ENCODE measurements around the gene NEK10. TPM values are rescaled to one million over a fixed set of nuclear protein-coding genes. Genes with fewer than 3 reads are reported as not detected.

Gene NEK10
- total RNA-seq, 4 donors from 2014 or later, result 0.58 to 2.5 (median 1.1) TPM

DNA sequence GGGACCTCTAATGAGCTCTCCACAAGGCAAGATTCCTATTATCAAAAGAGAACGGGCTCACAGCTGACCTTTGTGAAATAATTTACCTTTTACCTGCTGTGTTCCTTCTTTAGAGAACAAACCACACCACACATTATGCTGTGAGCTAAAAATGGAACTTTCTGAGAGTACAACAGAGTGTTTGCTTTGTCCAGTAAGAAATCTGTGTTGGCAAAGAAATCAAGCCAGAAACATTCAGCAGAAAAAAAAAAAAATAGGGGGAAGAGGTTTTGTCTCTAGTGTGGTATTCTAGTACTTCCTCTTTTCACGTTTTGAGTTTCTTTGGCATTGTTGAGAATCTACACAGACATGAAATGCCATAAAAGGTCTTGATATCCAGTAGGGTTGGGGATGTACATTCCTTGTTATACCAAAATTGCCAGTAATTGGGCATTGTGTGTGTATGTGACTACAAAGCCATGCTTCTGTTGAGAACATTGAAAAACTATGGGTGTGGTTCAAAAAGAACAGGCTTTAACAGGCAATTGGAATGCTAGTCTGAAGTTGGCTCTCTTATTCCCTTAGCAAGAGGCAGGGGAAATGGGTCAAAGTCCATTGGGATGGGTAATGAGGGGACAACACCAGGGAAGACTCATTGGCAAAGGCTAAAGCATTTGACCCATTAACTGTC, 273.5 kb downstream of the NEK10 start:
- DNase-seq (ENCODE audit: extremely low spot score), result no peak
- no peak overlapping the region for H3K4me3 ChIP-seq
- no peak overlapping the region for H3K27ac ChIP-seq (replicated peaks in 1 of 4)
- intact Hi-C loops (cut with DNase I), result no loop called here
- peaks cover 0 to 9% (median 3%) of the 10 kb centered on the region in 4 donors for H3K4me1 ChIP-seq
- no peaks in the 10 kb centered on the region for H3K27me3 ChIP-seq
- TF ChIP-seq EP300 (IDR thresholded peaks at IDR 0.05), result no peak
- TF ChIP-seq POLR2A (IDR thresholded peaks at IDR 0.05; ENCODE audit: low read depth), result no peak
- TF ChIP-seq, protein P1, sequence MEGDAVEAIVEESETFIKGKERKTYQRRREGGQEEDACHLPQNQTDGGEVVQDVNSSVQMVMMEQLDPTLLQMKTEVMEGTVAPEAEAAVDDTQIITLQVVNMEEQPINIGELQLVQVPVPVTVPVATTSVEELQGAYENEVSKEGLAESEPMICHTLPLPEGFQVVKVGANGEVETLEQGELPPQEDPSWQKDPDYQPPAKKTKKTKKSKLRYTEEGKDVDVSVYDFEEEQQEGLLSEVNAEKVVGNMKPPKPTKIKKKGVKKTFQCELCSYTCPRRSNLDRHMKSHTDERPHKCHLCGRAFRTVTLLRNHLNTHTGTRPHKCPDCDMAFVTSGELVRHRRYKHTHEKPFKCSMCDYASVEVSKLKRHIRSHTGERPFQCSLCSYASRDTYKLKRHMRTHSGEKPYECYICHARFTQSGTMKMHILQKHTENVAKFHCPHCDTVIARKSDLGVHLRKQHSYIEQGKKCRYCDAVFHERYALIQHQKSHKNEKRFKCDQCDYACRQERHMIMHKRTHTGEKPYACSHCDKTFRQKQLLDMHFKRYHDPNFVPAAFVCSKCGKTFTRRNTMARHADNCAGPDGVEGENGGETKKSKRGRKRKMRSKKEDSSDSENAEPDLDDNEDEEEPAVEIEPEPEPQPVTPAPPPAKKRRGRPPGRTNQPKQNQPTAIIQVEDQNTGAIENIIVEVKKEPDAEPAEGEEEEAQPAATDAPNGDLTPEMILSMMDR (IDR thresholded peaks at IDR 0.05), result no peak
- no peak for TF ChIP-seq POLR2AphosphoS5 (IDR thresholded peaks at IDR 0.05)
- 57% methylated on average over 2 of the region's 2 CpGs for WGBS
- H3K36me3 ChIP-seq, result no peaks in the 10 kb centered on the region
- H3K9me3 ChIP-seq, result no peaks in the 10 kb centered on the region

DNA sequence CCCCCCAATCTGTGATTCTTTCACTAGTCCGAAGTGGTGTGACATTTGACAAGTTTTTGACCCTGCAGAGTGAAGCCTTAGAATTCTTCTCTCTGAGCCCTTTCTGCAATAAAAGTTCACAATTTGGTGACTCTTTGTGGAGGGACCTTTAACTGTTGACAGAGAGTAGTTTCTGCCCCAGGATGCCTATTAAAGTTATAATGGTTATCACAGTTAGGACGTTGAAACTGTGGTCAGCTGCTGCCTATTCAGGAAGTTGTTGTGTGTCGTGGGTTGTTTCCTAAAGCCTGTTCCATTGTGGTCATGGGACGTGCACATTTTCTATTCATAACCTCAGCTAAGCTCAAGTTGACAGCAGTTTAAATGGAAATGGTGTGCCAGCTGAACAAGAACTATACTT, 274.5 kb downstream of the NEK10 start:
- Histone ChIP-seq H3K9me3 (no peaks in the 10 kb centered on the region), H3K4me3 (no peak overlapping the region), H3K4me1 (peaks cover 0 to 19% (median 12%) of the 10 kb centered on the region in 4 donors), H3K27me3 (no peaks in the 10 kb centered on the region), H3K36me3 (no peaks in the 10 kb centered on the region), H3K27ac (replicated peaks in 1 of 4) (no peak overlapping the region)
- WGBS, result 37% methylated on average over 4 of the region's 4 CpGs
- no peak for DNase-seq (ENCODE audit: extremely low spot score)
- TF ChIP-seq EP300 (IDR thresholded peaks at IDR 0.05) (no peak), POLR2A (IDR thresholded peaks at IDR 0.05; ENCODE audit: low read depth) (no peak), POLR2AphosphoS5 (IDR thresholded peaks at IDR 0.05) (no peak)
- TF ChIP-seq, protein P1 (IDR thresholded peaks at IDR 0.05), result no peak
- intact Hi-C loops (cut with DNase I), result no loop called here

DNA sequence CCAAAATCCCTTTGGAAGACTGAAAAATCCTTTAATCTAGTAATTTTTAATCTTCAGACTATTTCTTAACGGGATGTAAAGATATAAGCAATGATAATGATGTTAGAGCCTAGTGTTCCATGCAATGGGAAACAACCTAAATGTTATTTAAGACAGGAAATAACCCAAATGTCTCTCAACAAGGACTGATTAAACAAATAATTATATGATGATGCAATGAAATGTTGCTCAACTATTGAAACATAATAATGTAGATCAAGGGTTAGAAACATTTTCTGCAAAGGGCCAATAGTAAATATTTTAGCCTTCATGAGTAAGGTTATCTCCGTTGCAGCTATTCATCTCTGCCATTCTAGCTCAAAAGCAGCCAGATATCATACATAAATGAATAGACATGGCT, 275.4 kb downstream of the NEK10 start:
- DNase-seq (ENCODE audit: extremely low spot score), result no peak
- intact Hi-C loops (cut with DNase I), result no loop called here
- TF ChIP-seq POLR2AphosphoS5 (IDR thresholded peaks at IDR 0.05) (no peak), POLR2A (IDR thresholded peaks at IDR 0.05; ENCODE audit: low read depth) (no peak), EP300 (IDR thresholded peaks at IDR 0.05) (no peak)
- TF ChIP-seq, protein P1 (IDR thresholded peaks at IDR 0.05), result no peak
- Histone ChIP-seq H3K4me3 (no peak overlapping the region), H3K27me3 (no peaks in the 10 kb centered on the region), H3K9me3 (no peaks in the 10 kb centered on the region), H3K27ac (replicated peaks in 1 of 4) (no peak overlapping the region), H3K4me1 (peaks cover 9 to 28% (median 21%) of the 10 kb centered on the region in 4 donors), H3K36me3 (no peaks in the 10 kb centered on the region)
- WGBS, result 44% methylated on average over 2 of the region's 2 CpGs

DNA sequence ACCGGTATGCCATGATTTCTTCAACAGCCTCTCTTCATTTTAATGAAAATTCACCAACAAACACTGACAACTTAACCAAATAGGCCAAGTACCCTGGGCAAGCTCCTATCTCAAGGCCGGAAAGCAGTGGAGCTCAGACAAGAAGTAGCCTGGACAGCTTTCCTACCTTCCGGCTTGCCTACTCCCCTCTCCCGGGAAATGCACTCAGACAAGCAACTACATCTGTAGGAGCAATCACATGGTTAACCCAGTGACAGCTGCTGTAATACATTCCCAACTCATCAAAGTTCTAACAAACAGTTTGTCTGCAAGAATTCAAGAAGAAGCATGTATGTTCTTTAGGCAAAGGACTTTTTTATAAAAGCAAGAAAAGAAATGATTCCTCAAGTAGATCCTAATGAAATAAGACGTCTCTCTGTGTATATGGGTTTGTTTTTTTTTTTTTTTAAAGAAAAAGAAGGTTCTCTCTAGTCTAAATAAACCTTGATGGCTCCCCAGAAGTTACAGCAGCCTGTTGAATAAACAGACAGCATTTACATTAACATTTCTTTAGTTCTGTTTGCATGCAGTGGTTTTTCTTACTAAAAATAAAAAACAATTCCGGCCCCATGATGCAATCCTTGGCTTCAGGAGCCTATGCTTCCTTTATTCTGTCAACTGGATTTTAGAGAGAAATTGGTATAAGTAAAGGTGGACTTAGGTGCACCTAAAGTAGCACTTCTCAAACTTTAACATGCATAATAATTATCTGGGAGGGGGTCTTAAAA, 278.7 kb downstream of the NEK10 start:
- TF ChIP-seq, protein P1 (IDR thresholded peaks at IDR 0.05), result no peak
- no peak for TF ChIP-seq EP300 (IDR thresholded peaks at IDR 0.05)
- no peak for TF ChIP-seq POLR2A (IDR thresholded peaks at IDR 0.05; ENCODE audit: low read depth)
- no peak for TF ChIP-seq POLR2AphosphoS5 (IDR thresholded peaks at IDR 0.05)
- Histone ChIP-seq H3K9me3 (no peaks in the 10 kb centered on the region), H3K27ac (replicated peaks in 1 of 4) (no peak overlapping the region), H3K4me1 (peaks cover 11 to 35% (median 29%) of the 10 kb centered on the region in 4 donors), H3K4me3 (no peak overlapping the region), H3K36me3 (no peaks in the 10 kb centered on the region), H3K27me3 (no peaks in the 10 kb centered on the region)
- DNase-seq (ENCODE audit: extremely low spot score), result no peak
- intact Hi-C loops (cut with DNase I), result no loop called here
- whole genome bisulfite sequencing, result 46% methylated on average over 6 of the region's 6 CpGs
